Erythroblast (primary cell): ENCODE results near the gene SYDE1.

Source experiments
- GATA1 ChIP-seq: IDR thresholded peaks from 2 replicates; pipeline ENCODE4 v1.6.1; 2011; ENCODE audit warnings: low read depth, mild to moderate bottlenecking, control low read depth, low read length, moderate library complexity
- POLR2A ChIP-seq: IDR thresholded peaks from 2 replicates; pipeline ENCODE4 v1.6.1; 2011; ENCODE audit warnings: mild to moderate bottlenecking, low read length

GRCh38 chr19:15142313-15142712, 35.1 kb downstream of the SYDE1 start:
- TF ChIP-seq POLR2A (no peak), GATA1 (no peak)
